Uterus (tissue), 4 donors: ENCODE measurements around the gene COL15A1. TPM values are rescaled to one million over a fixed set of nuclear protein-coding genes. Genes with fewer than 3 reads are reported as not detected.
"Not testable (repeated sequence)": the region's sequence is repeated elsewhere in the genome, so short reads cannot be mapped to it uniquely, and the experiment has no call there.

Experiments
- DNase-seq, 2 donors: peaks; one replicate each; pipeline ENCODE4 v3.0.0-alpha.2; 2019 to 2020
- H3K27ac ChIP-seq, 2 donors: fragments of 200-600 bp; sonication (generic); 1 replicate in 1 of 2; 2 replicates in 1 of 2; pipeline ENCODE4 v1.5.1; 2016 to 2018
- H3K27me3 ChIP-seq, 2 donors: fragments of 200-600 bp; sonication (generic); one replicate each; pipeline ENCODE4 v1.5.1; 2018 to 2019; ENCODE audit warnings: control low read depth in 1 of 2
- H3K36me3 ChIP-seq, 2 donors: fragments of 200-600 bp; sonication (generic); one replicate each; pipeline ENCODE4 v1.5.1; 2019; ENCODE audit warnings: control low read depth in 1 of 2
- H3K4me1 ChIP-seq, 2 donors: fragments of 200-600 bp; sonication (generic); one replicate each; pipeline ENCODE4 v1.5.1; 2018 to 2019; ENCODE audit warnings: control low read depth in 1 of 2
- H3K4me3 ChIP-seq, 2 donors: fragments of 200-600 bp; sonication (generic); 1 replicate in 1 of 2; 2 replicates in 1 of 2; pipeline ENCODE4 v1.5.1; 2018 to 2019; ENCODE audit warnings: mild to moderate bottlenecking in 1 of 2
- H3K9me3 ChIP-seq, 2 donors: fragments of 200-600 bp; sonication (generic); one replicate each; pipeline ENCODE4 v1.5.1; 2019; ENCODE audit warnings: control low read depth in 1 of 2
- POLR2A ChIP-seq, 2 donors: fragments of 450-650 bp; IDR thresholded peaks; one replicate each; pipeline ENCODE4 v1.6.1; 2016; ENCODE audit warnings: antibody characterized with exemption in 2 of 2, mild to moderate bottlenecking in 1 of 2, moderate library complexity in 1 of 2
- intact Hi-C: fragments of 100-400 bp; cut with DNase I; formaldehyde crosslinking; loops from one replicate; pipeline ENCODE4 v1.15.1; 2023; ENCODE audit warnings: low total_unique reads
- total RNA-seq, 4 donors: library from RNA; depleted of rRNA in 3 of 4; stranded (reverse); fragments of >200 nt in 3 of 4; gene quantifications; one replicate each; pipeline versions ENCODE4 v1.1.0 to v1.2.4, GENCODE V29; 2014 to 2023
- TF ChIP-seq, protein P1 (sequence below), 4 experiments: fragments of 200-600 bp in 2 of 4; fragments of 450-650 bp in 2 of 4; sonication (generic) in 2 of 4; IDR thresholded peaks; one replicate each; pipeline ENCODE4 v1.5.1; 2016 to 2019; ENCODE audit warnings: antibody characterized with exemption in 4 of 4, mild to moderate bottlenecking in 2 of 4, moderate library complexity in 1 of 4
- donor health status: DM: yes; HTN: yes; CAD: no.

Gene COL15A1
- total RNA-seq, 4 donors from 2014 or later, result 20.3 to 160 (median 50.4) TPM

DNA sequence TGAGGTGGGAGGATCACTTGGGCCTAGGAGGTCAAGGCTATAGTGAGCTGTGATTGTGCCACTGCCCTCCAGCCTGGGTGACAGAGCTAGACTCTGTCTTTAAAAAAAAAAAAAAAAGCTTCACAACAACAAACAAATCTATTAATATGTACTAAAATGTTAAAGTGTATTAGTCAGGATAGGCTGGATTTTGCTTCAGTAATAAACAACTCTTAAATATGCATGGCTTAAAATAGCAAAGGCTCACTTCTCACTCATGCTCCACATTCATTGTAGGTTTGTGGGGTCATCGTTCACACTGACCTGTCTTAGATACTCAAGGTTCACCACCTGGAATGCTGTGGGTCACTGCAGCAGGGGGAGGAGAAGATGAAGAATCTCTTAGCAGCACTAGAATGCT is 33.8 kb upstream of the COL15A1 start:
- H3K27ac ChIP-seq, result no peak overlapping the region
- intact Hi-C loops, result no loop called here

DNA sequence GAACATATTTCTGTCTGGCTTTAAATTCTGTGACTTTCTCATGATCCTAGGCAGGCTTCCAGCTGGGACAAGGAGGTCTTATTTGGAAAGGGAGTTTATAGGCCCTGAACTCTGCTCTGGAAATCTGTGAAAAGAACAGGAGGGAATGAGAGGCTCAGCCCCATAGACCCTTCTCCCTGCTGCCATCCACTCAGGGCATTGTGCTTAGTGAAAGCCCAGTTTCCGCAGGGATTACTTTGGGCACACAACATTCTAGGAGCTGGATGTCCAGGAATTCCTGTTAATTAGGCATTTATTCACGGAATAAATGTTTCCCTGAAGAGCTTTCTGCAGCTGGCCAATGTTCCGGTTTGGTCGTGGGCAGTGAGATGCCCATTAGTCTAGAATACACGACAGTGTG is 32.7 kb upstream of the COL15A1 start:
- intact Hi-C loops, result no loop called here
- Histone ChIP-seq H3K9me3 (no peaks in the 10 kb centered on the region), H3K36me3 (no peaks in the 10 kb centered on the region), H3K4me3 (no peak overlapping the region), H3K4me1 (no peaks in the 10 kb centered on the region), H3K27ac (no peak overlapping the region), H3K27me3 (no peaks in the 10 kb centered on the region)
- no peak for TF ChIP-seq POLR2A (IDR thresholded peaks at IDR 0.05)
- TF ChIP-seq, protein P1, sequence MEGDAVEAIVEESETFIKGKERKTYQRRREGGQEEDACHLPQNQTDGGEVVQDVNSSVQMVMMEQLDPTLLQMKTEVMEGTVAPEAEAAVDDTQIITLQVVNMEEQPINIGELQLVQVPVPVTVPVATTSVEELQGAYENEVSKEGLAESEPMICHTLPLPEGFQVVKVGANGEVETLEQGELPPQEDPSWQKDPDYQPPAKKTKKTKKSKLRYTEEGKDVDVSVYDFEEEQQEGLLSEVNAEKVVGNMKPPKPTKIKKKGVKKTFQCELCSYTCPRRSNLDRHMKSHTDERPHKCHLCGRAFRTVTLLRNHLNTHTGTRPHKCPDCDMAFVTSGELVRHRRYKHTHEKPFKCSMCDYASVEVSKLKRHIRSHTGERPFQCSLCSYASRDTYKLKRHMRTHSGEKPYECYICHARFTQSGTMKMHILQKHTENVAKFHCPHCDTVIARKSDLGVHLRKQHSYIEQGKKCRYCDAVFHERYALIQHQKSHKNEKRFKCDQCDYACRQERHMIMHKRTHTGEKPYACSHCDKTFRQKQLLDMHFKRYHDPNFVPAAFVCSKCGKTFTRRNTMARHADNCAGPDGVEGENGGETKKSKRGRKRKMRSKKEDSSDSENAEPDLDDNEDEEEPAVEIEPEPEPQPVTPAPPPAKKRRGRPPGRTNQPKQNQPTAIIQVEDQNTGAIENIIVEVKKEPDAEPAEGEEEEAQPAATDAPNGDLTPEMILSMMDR (IDR thresholded peaks at IDR 0.05), result no peak
- DNase-seq, result no peak

More for the DNA sequence above, 33.8 kb upstream of the COL15A1 start:
- no peak for TF ChIP-seq POLR2A (IDR thresholded peaks at IDR 0.05)
- TF ChIP-seq, protein P1 (IDR thresholded peaks at IDR 0.05), result no peak
- DNase-seq, result no peak
- H3K36me3 ChIP-seq, result no peaks in the 10 kb centered on the region
- H3K27me3 ChIP-seq, result no peaks in the 10 kb centered on the region
- no peaks in the 10 kb centered on the region for H3K4me1 ChIP-seq
- no peaks in the 10 kb centered on the region for H3K9me3 ChIP-seq
- no peak overlapping the region for H3K4me3 ChIP-seq

- H3K9me3 ChIP-seq, intact Hi-C loops, H3K27ac ChIP-seq, H3K4me3 ChIP-seq, H3K4me1 ChIP-seq, H3K36me3 ChIP-seq, H3K27me3 ChIP-seq, DNase-seq: not testable (repeated sequence)
Measured at GRCh38 chr9:98911738-98912137, 32.0 kb upstream of the COL15A1 start.

GRCh38 chr9:98912450-98912849 is 31.3 kb upstream of the COL15A1 start:
- TF ChIP-seq, protein P1 (IDR thresholded peaks at IDR 0.05), result no peak
- no peak for TF ChIP-seq POLR2A (IDR thresholded peaks at IDR 0.05)
- H3K4me3 ChIP-seq, result no peak overlapping the region
- no peaks in the 10 kb centered on the region for H3K36me3 ChIP-seq
- H3K9me3 ChIP-seq, result no peaks in the 10 kb centered on the region
- H3K27me3 ChIP-seq, result no peaks in the 10 kb centered on the region
- DNase-seq, result no peak
- intact Hi-C loops, result no loop called here
- peaks cover 0 to 3% of the 10 kb centered on the region in 2 donors for H3K4me1 ChIP-seq
- no peak overlapping the region for H3K27ac ChIP-seq

- H3K9me3 ChIP-seq, result no peaks in the 10 kb centered on the region
- H3K36me3 ChIP-seq, result no peaks in the 10 kb centered on the region
- H3K27ac ChIP-seq, result no peak overlapping the region
- no peak for TF ChIP-seq POLR2A (IDR thresholded peaks at IDR 0.05)
- TF ChIP-seq, protein P1 (IDR thresholded peaks at IDR 0.05), result no peak
- intact Hi-C loops, result no loop called here
- H3K4me1 ChIP-seq, result peaks cover 0 to 8% of the 10 kb centered on the region in 2 donors
- H3K27me3 ChIP-seq, result no peaks in the 10 kb centered on the region
- no peak overlapping the region for H3K4me3 ChIP-seq
- DNase-seq, result no peak
Measured at GRCh38 chr9:98913044-98913443, 30.7 kb upstream of the COL15A1 start.

GRCh38 chr9:98913705-98914104 is 30.0 kb upstream of the COL15A1 start:
- Histone ChIP-seq H3K4me3 (no peak overlapping the region), H3K4me1 (peaks cover 0 to 10% of the 10 kb centered on the region in 2 donors), H3K36me3 (no peaks in the 10 kb centered on the region), H3K9me3 (no peaks in the 10 kb centered on the region), H3K27ac (no peak overlapping the region), H3K27me3 (no peaks in the 10 kb centered on the region)
- no peak for TF ChIP-seq POLR2A (IDR thresholded peaks at IDR 0.05)
- DNase-seq, result no peak
- intact Hi-C loops, result no loop called here
